Measurements from ENCODE around the gene GMEB2.
A peak's percentile ranks its signal among the peaks of the same experiment; 100 is the strongest.
"Not testable (repeated sequence)": the region's sequence is repeated elsewhere in the genome, so short reads cannot be mapped to it uniquely, and the experiment has no call there.

The GMEB2 gene, protein sequence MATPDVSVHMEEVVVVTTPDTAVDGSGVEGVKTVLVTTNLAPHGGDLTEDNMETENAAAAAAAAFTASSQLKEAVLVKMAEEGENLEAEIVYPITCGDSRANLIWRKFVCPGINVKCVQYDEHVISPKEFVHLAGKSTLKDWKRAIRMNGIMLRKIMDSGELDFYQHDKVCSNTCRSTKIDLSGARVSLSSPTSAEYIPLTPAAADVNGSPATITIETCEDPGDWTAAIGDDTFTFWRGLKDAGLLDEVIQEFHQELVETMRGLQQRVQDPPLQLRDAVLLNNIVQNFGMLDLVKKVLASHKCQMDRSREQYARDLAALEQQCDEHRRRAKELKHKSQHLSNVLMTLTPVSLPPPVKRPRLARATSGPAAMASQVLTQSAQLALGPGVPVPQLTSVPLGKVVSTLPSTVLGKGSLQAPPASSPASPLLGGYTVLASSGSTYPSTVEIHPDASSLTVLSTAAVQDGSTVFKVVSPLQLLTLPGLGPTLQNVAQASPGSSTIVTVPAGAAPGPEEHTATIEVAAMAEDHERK

DNA sequence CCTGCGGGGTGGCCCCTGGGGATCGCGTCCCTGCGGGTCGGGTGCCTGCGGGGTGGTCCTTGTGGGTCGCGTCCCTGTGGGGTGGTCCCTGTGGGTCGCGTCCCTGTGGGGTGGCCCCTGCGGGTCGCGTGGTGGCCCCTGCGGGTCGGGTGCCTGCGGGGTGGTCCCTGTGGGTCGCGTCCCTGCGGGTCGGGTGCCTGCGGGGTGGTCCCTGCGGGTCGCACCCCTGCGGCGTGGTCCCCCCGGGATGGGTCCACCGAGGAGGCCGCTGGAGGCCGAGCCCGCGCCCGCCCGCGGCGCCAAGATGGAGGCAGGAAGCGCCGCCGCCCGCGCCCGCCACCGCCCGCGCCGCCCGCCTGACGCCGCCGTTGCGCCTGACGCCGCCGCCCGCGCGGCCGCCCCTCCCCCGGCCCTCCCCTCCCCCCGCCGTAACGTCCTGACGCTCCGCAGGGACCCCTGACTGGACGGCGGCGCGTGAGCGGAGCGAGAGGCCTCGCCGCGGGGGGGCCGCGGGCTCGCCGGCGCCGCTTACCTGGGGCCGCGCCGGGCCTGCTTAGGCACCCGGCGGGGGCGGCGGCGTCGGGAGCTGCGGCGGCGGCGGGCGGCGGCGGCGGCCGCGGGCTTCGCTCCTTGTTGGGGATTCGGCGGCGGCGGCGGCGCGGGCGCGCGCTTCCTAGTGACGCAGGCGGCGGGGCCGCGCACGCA, at the start of gene GMEB2:
TSS of gene GMEB2 (minus strand) at position 678 of the 705 bp plus-strand sequence. CDS start 7,704 bp downstream, outside the sequence.
- no peak for DNase-seq (ENCODE audit: low read depth)

- DNase-seq (ENCODE audit: low read depth), result no peak
These were observed 48.9 kb upstream of the GMEB2 start for GRCh38 chr20:63675681-63676368.

DNA sequence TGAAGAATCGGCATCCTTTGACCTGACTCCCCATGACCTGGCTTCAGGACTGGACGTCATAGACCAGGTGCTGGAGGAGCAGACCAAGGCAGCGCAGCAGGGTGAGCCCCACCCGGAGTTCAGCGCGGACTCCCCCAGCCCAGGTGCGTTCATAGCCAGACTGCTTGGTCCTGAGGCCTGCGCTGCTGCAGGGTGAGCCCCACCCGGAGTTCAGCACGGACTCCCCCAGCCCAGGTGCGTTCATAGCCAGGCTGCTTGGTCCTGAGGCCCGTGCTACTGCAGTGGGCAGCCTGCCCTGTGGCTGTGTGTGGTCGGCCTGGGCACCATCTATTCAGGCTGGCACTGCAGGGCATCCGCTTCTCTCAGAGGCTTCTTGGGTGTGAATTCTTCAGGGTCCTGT, 47.0 kb upstream of the GMEB2 start:
- DNase-seq (ENCODE audit: low read depth), result no peak

DNA sequence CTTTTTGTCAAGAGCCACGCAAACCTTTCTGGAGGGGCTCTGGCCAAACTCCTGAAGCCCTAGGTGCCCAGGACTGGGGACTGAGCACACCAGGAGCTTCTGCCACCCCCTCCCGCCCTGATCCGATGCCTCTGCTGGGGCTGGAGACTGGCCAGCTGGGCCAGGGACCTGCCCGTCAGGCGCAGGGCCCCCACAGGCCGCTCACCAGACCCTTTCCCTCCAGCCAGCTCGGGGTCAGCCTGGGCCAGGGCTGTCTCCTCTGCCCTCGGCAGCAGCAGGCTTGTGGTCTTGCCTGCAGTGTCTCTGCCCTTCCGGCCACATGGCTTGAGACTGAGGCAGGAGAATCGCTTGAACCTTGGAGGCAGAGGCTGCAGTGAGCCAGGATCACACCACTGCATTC, 45.8 kb upstream of the GMEB2 start:
- no peak for DNase-seq (ENCODE audit: low read depth)

DNA sequence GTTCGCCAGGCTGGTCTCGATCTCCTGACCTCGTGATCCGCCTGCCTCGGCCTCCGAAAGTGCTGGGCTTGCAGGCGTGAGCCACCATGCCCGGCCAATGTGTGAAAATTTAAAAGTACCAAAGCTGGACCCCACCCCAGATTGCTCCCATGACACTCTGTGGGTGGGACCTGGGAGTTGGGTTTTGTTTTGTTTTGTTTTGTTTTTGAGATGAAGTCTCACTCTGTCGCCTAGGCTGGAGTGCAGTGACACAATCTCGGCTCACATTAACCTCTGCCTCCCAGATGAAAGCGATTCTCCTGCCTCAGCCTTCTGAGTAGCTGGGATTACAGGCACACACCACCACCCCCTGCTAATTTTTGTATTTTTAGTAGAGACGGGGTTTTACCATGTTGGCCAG, 44.8 kb upstream of the GMEB2 start:
- not testable (repeated sequence) for DNase-seq (ENCODE audit: low read depth)

DNA sequence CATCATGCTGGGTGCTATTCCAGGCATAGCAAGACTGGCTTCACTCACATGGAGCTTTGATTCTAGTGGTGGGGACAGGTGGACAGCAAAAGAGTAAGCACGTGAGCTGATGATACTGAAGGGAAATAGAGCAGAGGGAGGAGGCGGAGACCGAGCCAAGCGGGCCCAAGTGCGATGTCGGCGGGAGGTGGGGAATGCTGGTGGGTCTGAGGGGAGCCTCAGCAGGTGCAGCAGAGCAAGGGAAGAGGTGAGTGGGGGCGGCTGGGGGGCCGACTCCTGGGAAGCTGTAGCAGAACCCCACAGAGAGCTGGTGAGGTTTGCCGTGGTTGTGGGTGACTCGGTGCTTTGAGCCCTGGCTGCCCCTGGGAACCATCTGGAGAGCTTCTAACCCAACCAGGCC, 41.5 kb upstream of the GMEB2 start:
- DNase-seq (ENCODE audit: low read depth), result no peak

GRCh38 chr20:63667858-63668257, 41.0 kb upstream of the GMEB2 start:
- no peak for DNase-seq (ENCODE audit: low read depth)

- no peak for DNase-seq (ENCODE audit: low read depth)
These were observed 38.8 kb upstream of the GMEB2 start for GRCh38 chr20:63665708-63666107.

- DNase-seq (ENCODE audit: low read depth), result no peak
These were observed 38.1 kb upstream of the GMEB2 start for GRCh38 chr20:63664861-63665594.

DNA sequence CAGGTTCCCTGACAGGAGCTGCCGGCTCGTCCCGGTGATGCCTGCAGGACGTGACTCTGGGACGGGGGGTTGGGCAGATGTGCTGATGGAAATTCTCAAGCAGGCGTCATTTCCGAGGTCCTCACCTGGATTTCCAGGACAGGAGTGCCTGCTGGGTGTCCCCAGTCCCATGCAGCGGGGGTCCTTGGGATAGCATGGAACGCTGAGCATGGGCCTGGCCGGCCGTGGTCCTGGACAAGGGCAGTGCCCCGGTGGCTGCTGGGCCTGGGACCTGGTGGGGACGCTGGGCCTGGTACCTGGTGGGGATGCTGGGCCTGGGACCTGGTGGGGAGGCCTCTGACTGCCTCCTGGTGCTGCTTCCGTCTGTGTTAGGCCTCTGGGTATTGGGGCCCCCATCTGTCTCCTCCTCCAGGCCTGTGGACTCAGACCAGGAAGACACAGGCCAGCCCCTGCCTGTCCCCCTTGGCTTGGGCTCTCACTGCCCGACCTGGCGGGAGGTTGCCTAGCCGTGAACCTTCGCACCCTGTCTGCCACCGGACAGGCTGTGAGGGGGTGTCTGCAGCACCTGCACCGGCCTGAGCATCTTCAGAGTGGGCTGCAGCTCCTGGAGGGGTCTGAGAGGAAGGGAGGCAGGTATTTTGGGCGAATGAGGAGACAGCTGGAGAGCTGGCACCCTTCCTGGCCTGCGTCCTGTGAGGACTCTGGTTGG, 37.4 kb upstream of the GMEB2 start:
- no peak for DNase-seq (ENCODE audit: low read depth)

GRCh38 chr20:63663332-63664066, 36.6 kb upstream of the GMEB2 start:
- no peak for DNase-seq (ENCODE audit: low read depth)

- no peak for DNase-seq (ENCODE audit: low read depth)
These were observed 35.9 kb upstream of the GMEB2 start for GRCh38 chr20:63662813-63663189.

DNA sequence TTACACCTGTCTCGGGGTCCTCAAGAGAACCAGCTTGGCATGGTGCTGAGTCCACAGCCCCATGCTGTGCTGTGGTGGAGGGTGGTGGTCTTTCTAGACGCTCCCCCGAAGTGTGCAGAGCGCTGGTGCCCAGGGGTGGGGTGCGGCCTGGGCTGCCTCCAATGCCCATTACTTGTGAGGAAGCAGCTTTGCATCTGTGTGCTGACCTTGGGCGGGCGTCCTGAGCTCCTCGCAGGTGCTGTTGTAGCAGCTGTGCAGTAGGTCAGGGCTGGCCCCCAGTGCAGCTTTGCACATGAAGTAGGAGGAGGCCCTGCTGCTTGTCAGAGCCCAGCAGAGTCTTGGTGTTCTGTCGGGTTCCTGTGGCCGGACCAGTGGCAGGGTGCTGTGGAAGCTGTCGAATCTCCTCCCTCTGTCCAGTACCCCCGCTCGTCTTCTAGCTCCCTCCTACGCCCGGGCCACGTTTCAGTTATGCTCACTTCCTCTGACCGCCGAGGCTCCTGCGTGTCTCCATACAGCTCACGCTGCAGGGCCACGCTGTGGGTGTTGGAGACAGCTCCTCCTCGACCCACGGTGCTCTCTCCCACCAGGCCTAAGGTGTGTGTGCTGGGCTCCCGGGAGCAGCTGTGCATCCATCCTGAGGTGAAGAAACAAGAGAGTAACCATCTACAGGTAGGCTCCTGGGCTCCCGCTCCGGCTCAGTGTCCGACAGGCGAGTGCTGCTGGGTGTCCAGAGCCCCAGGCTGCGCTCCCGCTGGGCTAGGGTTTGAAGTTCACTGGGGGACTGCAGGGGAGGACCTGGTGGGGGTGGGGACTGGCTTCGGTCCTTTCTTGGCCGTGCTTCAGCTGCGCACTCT, 35.3 kb upstream of the GMEB2 start:
- DNase-seq (ENCODE audit: low read depth), result no peak

DNA sequence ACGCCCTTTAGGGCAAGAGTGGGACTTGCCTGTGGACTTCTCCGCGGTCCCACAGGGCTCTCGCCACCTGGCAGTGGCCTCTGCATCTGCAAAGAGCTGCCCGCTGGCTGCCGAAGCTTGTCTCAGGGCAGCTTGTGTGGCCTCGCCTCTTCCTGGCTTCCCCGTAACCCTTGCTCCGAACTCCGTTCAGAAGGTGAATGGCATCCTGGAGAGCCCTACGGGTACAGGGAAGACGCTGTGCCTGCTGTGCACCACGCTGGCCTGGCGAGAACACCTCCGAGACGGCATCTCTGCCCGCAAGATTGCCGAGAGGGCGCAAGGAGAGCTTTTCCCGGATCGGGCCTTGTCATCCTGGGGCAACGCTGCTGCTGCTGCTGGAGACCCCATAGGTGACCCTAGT, 34.2 kb upstream of the GMEB2 start:
- DNase-seq (ENCODE audit: low read depth), result no peak

GRCh38 chr20:63660622-63661021, 33.7 kb upstream of the GMEB2 start:
- no peak for DNase-seq (ENCODE audit: low read depth)

DNA sequence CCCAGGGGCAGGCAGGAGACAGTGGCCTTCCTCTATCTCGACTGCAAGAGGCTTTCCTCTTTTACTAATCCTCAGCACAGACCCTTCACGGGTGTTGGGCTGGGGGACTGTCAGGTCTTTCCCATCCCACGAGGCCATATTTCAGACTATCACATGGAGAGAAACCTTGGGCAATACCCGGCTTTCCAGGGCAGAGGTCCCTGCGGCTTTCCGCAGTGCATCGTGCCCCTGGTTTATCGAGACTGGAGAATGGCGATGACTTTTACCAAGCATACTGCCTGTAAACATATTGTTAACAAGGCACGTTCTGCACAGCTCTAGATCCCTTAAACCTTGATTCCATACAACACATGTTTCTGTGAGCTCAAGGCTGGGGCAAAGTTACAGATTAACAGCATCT, 33.3 kb upstream of the GMEB2 start:
- DNase-seq (ENCODE audit: low read depth), result not testable (repeated sequence)

GRCh38 chr20:63659370-63659769, 32.5 kb upstream of the GMEB2 start:
- DNase-seq (ENCODE audit: low read depth), result no peak

- DNase-seq (ENCODE audit: low read depth), result no peak
These were observed 31.9 kb upstream of the GMEB2 start for GRCh38 chr20:63658749-63659187.

GRCh38 chr20:63657937-63658748, 31.2 kb upstream of the GMEB2 start, which contains the start of gene RTEL1:
Gene RTEL1, plus strand, starts transcription at chr20:63658312. Its CDS starts 1,091 bp downstream, at chr20:63659403.
- peak; percentile 81 for DNase-seq (ENCODE audit: low read depth)

All from stimulated activated CD8-positive, alpha-beta memory T cell treated with anti-CD3 and anti-CD28 coated beads, Interleukin-7, amount 100 ng/mL, for 24 hours (primary cell).